K562 (cell line): ENCODE measurements around the gene TRABD2B. TPM values are rescaled to one million over a fixed set of nuclear protein-coding genes. Genes with fewer than 3 reads are reported as not detected.

Experiments
- ATAC-seq: fragments of 200-7000 bp; cut with Tn5 transposase; 3 replicates; pipeline ENCODE4 v1.9.1; 2020; ENCODE audit warnings: moderate library complexity
- BruUV-seq: library from RNA; stranded (reverse); fragments of 400-500 nt; replicated peaks from 2 replicates; lab custom pipeline; 2021; lab: Mats Ljungman, UMichigan
- CTCF ChIA-PET: fragments of 300-600 bp; formaldehyde crosslinking; extraction: SDS; loops from one replicate; lab custom pipeline; 2021; ENCODE audit warnings: low intra/inter-chr PET ratio; lab: Yijun Ruan, JAX
- POLR2A ChIA-PET: fragments of 300-600, 350-650 bp; sonication (Branson Sonifier 250); formaldehyde crosslinking; extraction: SDS; loops from one replicate; lab custom pipeline; 2021; ENCODE audit warnings: antibody characterized with exemption, inconsistent platforms; lab: Yijun Ruan, JAX
- DNase-seq, 4 experiments: peaks; one replicate each; pipeline versions ENCODE4 v3.0.0 to v3.0.0-alpha.2; 2011 to 2018; ENCODE audit warnings: low spot score in 3 of 4, mixed read lengths in 3 of 4; ENCODE audit errors: extremely low read depth in 1 of 4
- FAIRE-seq: peaks from 2 replicates; lab custom pipeline; 2011; peaks lifted over from hg19 to GRCh38; lab: Jason Lieb, UNC
- H2AFZ ChIP-seq: 2 replicates; pipeline ENCODE4 v1.6.0; 2011; ENCODE audit warnings: low read depth, low read length, control low read depth, inconsistent platforms
- H3K27ac ChIP-seq: fragments of 200-600 bp; 3 replicates; pipeline ENCODE4 v1.8.0; 2011; ENCODE audit warnings: low read depth, mild to moderate bottlenecking, control low read depth, inconsistent platforms, low read length, moderate library complexity, mixed read lengths; ENCODE audit errors: extremely low read depth
- H3K27me3 ChIP-seq, 2 experiments: fragments of 300-600 bp in 1 of 2; 2 replicates in 1 of 2; 3 replicates in 1 of 2; pipeline versions ENCODE4 v1.6.0 to v1.8.0; 2011; ENCODE audit warnings: inconsistent platforms in 2 of 2, low read length in 2 of 2, mild to moderate bottlenecking in 1 of 2, mixed read lengths in 1 of 2, moderate library complexity in 1 of 2; ENCODE audit not compliant: control insufficient read depth in 2 of 2, insufficient read depth in 2 of 2
- H3K36me3 ChIP-seq: fragments of 300-600 bp; 3 replicates; pipeline ENCODE4 v1.8.0; 2011; ENCODE audit warnings: mild to moderate bottlenecking, low read length, inconsistent platforms; ENCODE audit not compliant: control insufficient read depth, insufficient read depth
- H3K4me1 ChIP-seq, 2 experiments: fragments of 200-600 bp in 1 of 2; replicated peaks in 1 of 2; 2 replicates in 1 of 2; 3 replicates in 1 of 2; pipeline versions ENCODE4 v1.5.1 to v1.8.0; 2011; ENCODE audit warnings: inconsistent platforms in 2 of 2, low read length in 2 of 2, mild to moderate bottlenecking in 1 of 2, mixed read lengths in 1 of 2, moderate library complexity in 1 of 2; ENCODE audit not compliant: control insufficient read depth in 2 of 2, insufficient read depth in 2 of 2
- H3K4me2 ChIP-seq: 2 replicates; pipeline ENCODE4 v1.6.1; 2011; ENCODE audit warnings: low read length, control low read depth, inconsistent platforms, mixed read lengths; ENCODE audit not compliant: insufficient read depth
- H3K4me3 ChIP-seq: fragments of 200-600 bp; sonication (generic), shearing (Covaris generic); 2 replicates; pipeline ENCODE4 v1.5.1; 2016; ENCODE audit warnings: control low read depth, inconsistent platforms
- H3K79me2 ChIP-seq: fragments of 200-600 bp; 3 replicates; pipeline ENCODE4 v1.8.0; 2011; ENCODE audit warnings: low read length, inconsistent platforms; ENCODE audit not compliant: control insufficient read depth, insufficient read depth
- H3K9ac ChIP-seq, 2 experiments: 2 replicates each; pipeline versions ENCODE4 v1.6.0 to v1.6.1; 2011; ENCODE audit warnings: low read depth in 2 of 2, low read length in 2 of 2, control low read depth in 1 of 2, inconsistent platforms in 1 of 2, mild to moderate bottlenecking in 1 of 2, mixed read lengths in 1 of 2; ENCODE audit not compliant: insufficient read depth in 1 of 2
- H3K9me1 ChIP-seq: one replicate; pipeline ENCODE4 v1.6.0; 2011; ENCODE audit warnings: inconsistent platforms, mild to moderate bottlenecking, low read length, moderate library complexity; ENCODE audit not compliant: control insufficient read depth, insufficient read depth
- H3K9me3 ChIP-seq: replicated peaks from 2 replicates; pipeline ENCODE4 v1.5.1; 2011; ENCODE audit warnings: low read depth, low read length, inconsistent platforms; ENCODE audit not compliant: control insufficient read depth, insufficient read depth
- H4K20me1 ChIP-seq: replicated peaks from 2 replicates; pipeline ENCODE4 v1.6.1; 2011; ENCODE audit warnings: low read length, inconsistent platforms, mixed read lengths; ENCODE audit not compliant: control insufficient read depth, insufficient read depth
- CAMTA2 ChIP-seq: fragments of 250-450 bp; sonication (Bioruptor Pico); conservative IDR thresholded peaks from 2 replicates; pipeline ENCODE4 v1.5.1; 2022
- CEBPG ChIP-seq, 3 experiments: fragments of 200-800 bp in 1 of 3; sonication (Bioruptor generic) in 1 of 3; sonication (generic) in 1 of 3; formaldehyde crosslinking in 1 of 3; IDR thresholded peaks in 2 of 3; conservative IDR thresholded peaks in 1 of 3; 2 replicates each; pipeline versions ENCODE4 v1.6.1 to v1.8.0; 2016 to 2022; ENCODE audit warnings: missing compliant biosample characterization in 2 of 3, missing genetic modification characterization in 2 of 3, mild to moderate bottlenecking in 1 of 3, missing genetic modification reagents in 1 of 3
- MTA2 ChIP-seq: fragments of 450-650 bp; IDR thresholded peaks from 2 replicates; pipeline ENCODE4 v1.6.1; 2016; ENCODE audit warnings: low read depth
- NEUROD1 ChIP-seq: fragments of 150-350 bp; IDR thresholded peaks from 2 replicates; pipeline ENCODE4 v1.6.1; 2014; ENCODE audit warnings: borderline replicate concordance, low read length, low read depth; ENCODE audit not compliant: partially characterized antibody
- STAT5A ChIP-seq: IDR thresholded peaks from 2 replicates; pipeline ENCODE4 v1.6.1; 2012; ENCODE audit warnings: low read length, inconsistent platforms, borderline replicate concordance
- TAL1 ChIP-seq: fragments of 450-650 bp; IDR thresholded peaks from 2 replicates; pipeline ENCODE4 v1.6.1; 2016; ENCODE audit warnings: mild to moderate bottlenecking
- TBL1XR1 ChIP-seq, 2 experiments: IDR thresholded peaks; 2 replicates each; pipeline ENCODE4 v1.6.1; 2012; ENCODE audit warnings: improper control_type of control experiment in 2 of 2, low read length in 2 of 2, mild to moderate bottlenecking in 1 of 2
- XRCC4 ChIP-seq: IDR thresholded peaks from one replicate; pipeline ENCODE4 v1.6.1; 2011; ENCODE audit not compliant: insufficient read depth, insufficient read length; ENCODE audit errors: extremely low read depth
- ZC3H11A ChIP-seq: IDR thresholded peaks from 2 replicates; pipeline ENCODE4 v1.6.1; 2012; ENCODE audit warnings: low read depth, low read length, improper control_type of control experiment
- ZFP30 ChIP-seq: fragments of 250-450 bp; sonication (Bioruptor Pico); IDR thresholded peaks from 2 replicates; pipeline ENCODE4 v1.8.0; 2022; ENCODE audit warnings: moderate library complexity, mild to moderate bottlenecking, inconsistent platforms, borderline replicate concordance
- ZNF224 ChIP-seq: sonication (generic); formaldehyde crosslinking; IDR thresholded peaks from 2 replicates; pipeline ENCODE4 v1.8.0; 2022; ENCODE audit warnings: mild to moderate bottlenecking, missing genetic modification reagents
- ZNF239 ChIP-seq: fragments of 250-450 bp; sonication (Bioruptor Pico); IDR thresholded peaks from 2 replicates; pipeline ENCODE4 v1.4.0; 2020; ENCODE audit warnings: mild to moderate bottlenecking
- ZNF778 ChIP-seq: fragments of 450-650 bp; formaldehyde crosslinking; IDR thresholded peaks from 2 replicates; pipeline ENCODE4 v1.4.0; 2020; ENCODE audit warnings: mild to moderate bottlenecking, moderate library complexity
- WGBS: fragments of 100-300 bp; shearing (Covaris generic); methylation state at CpG from one replicate; pipeline ENCODE4 v1.1.6; 2016; ENCODE audit warnings: low coverage, mixed read lengths; ENCODE audit not compliant: insufficient coverage; ENCODE audit errors: missing lambda C conversion rate; 5-methylcytosine and 5-hydroxymethylcytosine counted together
- in situ Hi-C: fragments of 300-500 bp; cut with MboI; formaldehyde crosslinking; loops from 4 replicates; pipeline ENCODE4 v1.15.0; 2018; ENCODE audit warnings: inconsistent platforms, mixed read lengths
- intact Hi-C: fragments of 100-400 bp; cut with micrococcal nuclease; formaldehyde crosslinking; loops from 2 replicates; pipeline ENCODE4 v1.14.2; 2022
- polyA plus RNA-seq, 8 experiments: library from polyadenylated mRNA; depleted of rRNA in 4 of 8; stranded (reverse) in 5 of 8; unstranded in 3 of 8; fragments of >200 nt; fragmentation: Nextera tagmentation in 2 of 8; fragmentation: Illumina TruSeq in 1 of 8; extraction: Ambion mirVana in 2 of 8; extraction: Trizol in 1 of 8; gene quantifications; 2 replicates each; pipeline versions ENCODE4 v1.2.1 to v1.2.3, GENCODE V29; 2011 to 2014; ENCODE audit warnings: inconsistent platforms in 1 of 8, missing spikeins in 1 of 8
- total RNA-seq, 7 experiments: library from RNA; depleted of rRNA in 6 of 7; stranded (reverse); fragments of >200 nt in 6 of 7; fragmentation: Illumina TruSeq in 2 of 7; extraction: Trizol in 2 of 7; gene quantifications; 2 replicates each; pipeline versions ENCODE4 v1.2.1 to v1.2.3, GENCODE V29; 2011 to 2021; ENCODE audit warnings: low replicate concordance in 1 of 7
- TF ChIP-seq, protein P1 (sequence below): sonication (generic); formaldehyde crosslinking; IDR thresholded peaks from 2 replicates; pipeline ENCODE4 v1.8.0; 2023; ENCODE audit warnings: mild to moderate bottlenecking, missing genetic modification reagents
- TF ChIP-seq, protein P2 (sequence below): fragments of 250-450 bp; sonication (Bioruptor Pico); IDR thresholded peaks from 2 replicates; pipeline ENCODE4 v1.8.0; 2021; ENCODE audit warnings: moderate library complexity, mild to moderate bottlenecking, inconsistent platforms

TRABD2B gene
- total and polyA plus RNA-seq, 9 of the 15 experiments (the other 6 are each of a cell fraction or from before 2014, with no cell fraction given) = not detected

DNA sequence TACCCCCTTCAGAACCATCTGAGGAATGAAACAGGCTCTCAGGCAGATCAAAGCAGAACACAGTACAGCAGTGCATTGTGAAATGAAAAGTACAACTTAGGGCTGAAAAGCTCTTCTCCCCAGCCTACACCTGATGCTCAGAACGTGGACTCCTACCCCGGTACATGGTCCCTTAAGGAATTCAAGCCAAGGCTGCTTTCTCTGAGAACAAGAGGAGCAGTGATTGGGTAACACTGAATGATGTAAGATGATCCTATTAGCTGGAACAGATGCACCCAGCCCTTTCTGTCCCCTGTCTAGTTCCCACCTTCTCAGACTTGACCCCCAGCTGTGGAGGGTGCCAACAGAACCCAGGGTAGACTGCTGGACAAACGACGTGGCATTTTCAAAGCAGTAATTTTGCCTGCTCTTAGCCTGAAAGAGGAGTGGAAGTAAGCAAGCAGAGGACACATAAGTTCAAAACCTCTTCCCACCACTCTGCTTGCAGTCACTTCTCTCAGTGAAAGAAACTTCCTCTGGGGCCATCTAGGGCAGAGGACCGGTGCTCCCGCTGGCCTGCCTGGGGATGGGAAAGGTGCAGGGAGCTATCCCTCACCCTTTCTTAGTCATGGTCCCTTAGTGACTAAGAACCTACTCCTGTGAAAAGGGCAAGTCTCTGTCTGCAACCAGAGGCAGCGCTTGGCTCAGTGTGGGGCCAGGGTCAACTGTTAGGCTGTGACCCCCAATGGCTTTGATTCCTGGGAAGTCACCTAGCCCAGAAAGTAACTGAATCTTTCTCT lies 72.7 kb downstream of the TRABD2B start:
- intact Hi-C loops = no loop called here
- CTCF ChIA-PET = no interaction called here
- POLR2A ChIA-PET = no interaction called here

DNA sequence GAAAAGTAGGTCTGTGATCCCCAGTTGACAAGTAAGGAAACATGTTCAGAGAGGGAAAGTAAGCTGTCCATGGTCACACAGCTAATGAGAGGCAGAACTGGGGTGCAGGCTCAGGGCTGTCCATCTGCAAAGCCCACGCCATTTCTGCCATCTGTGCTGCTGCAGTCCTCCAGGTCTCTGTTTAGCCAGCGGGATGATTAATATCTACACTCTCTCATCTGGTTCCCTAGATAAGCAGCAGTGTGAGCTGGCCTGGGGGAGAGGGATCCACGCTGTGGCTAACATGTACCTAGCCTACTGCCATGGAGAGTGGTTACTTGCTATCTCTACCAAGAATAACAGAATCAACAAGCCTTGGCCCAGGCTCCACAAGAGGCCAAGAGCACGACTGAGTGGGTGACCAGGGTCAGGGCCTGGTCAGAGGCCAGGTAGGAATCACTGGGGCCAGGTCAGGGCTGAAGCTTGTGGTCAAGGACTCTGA lies 75.2 kb downstream of the TRABD2B start:
- FAIRE-seq = peak; percentile 37
- Histone ChIP-seq H3K4me2 (no peak overlapping the region), H3K9me3 (no peaks in the 10 kb centered on the region), H3K9me1 (no peaks in the 10 kb centered on the region), H3K79me2 (no peaks in the 10 kb centered on the region), H2AFZ (no peak overlapping the region), H3K27ac (no peak overlapping the region), H3K4me3 (no peak overlapping the region), H3K36me3 (no peaks in the 10 kb centered on the region), H3K27me3 (peaks cover 0 to 15% of the 10 kb centered on the region in 2 experiments; a peak in 1 of 5 replicates), H3K9ac (peak overlapping the region in 1 of 2 experiments; percentile 69; a peak in 1 of 4 replicates), H3K4me1 (peaks cover 0 to 3% of the 10 kb centered on the region in 2 experiments; a peak in 2 of 5 replicates), H4K20me1 (no peaks in the 10 kb centered on the region)
- ChIA-PET POLR2A (interaction anchor here (0.6 to 1.0 kb wide), 6 partner anchors 9 to 241 kb away, joined by 3 to 5 read pairs (median 3); no protein-coding TSS in a partner anchor), CTCF (no interaction called here)
- no TSS peak for BruUV-seq
- DNase-seq = peak; percentile 44 to 47 (median 46)
- peak; percentile 74 for ATAC-seq
- 0% methylated on average over 4 of the region's 4 CpGs for WGBS
- intact Hi-C loops (no loop called here), in situ Hi-C loops (no loop called here)
- TF ChIP-seq, protein P1, sequence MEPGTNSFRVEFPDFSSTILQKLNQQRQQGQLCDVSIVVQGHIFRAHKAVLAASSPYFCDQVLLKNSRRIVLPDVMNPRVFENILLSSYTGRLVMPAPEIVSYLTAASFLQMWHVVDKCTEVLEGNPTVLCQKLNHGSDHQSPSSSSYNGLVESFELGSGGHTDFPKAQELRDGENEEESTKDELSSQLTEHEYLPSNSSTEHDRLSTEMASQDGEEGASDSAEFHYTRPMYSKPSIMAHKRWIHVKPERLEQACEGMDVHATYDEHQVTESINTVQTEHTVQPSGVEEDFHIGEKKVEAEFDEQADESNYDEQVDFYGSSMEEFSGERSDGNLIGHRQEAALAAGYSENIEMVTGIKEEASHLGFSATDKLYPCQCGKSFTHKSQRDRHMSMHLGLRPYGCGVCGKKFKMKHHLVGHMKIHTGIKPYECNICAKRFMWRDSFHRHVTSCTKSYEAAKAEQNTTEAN (CRISPR knock-in tag) = no peak
- peak; percentile 61 for TF ChIP-seq STAT5A
- no peak for TF ChIP-seq ZNF239 (CRISPR knock-in tag)
- no peak for TF ChIP-seq ZNF778 (CRISPR knock-in tag)
- TF ChIP-seq XRCC4 = no peak
- TF ChIP-seq CAMTA2 (CRISPR knock-in tag) = no peak
- peak; percentile 86 for TF ChIP-seq TAL1
- TF ChIP-seq ZFP30 (CRISPR knock-in tag) = no peak
- TF ChIP-seq ZNF224 (CRISPR knock-in tag) = no peak
- TF ChIP-seq ZC3H11A = no peak
- TF ChIP-seq NEUROD1 = no peak
- TF ChIP-seq, protein P2, sequence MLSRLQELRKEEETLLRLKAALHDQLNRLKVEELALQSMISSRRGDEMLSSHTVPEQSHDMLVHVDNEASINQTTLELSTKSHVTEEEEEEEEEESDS (CRISPR knock-in tag) = no peak
- TF ChIP-seq MTA2 = peak; percentile 68

More for the DNA sequence above, 72.7 kb downstream of the TRABD2B start:
- no TSS peak for BruUV-seq
- Histone ChIP-seq H3K4me2 (no peak overlapping the region), H3K27ac (no peak overlapping the region), H3K9me3 (no peaks in the 10 kb centered on the region), H3K9ac (no peak overlapping the region), H3K4me3 (no peak overlapping the region), H3K27me3 (peaks cover 0 to 15% of the 10 kb centered on the region in 2 experiments; a peak in 1 of 5 replicates), H3K4me1 (peaks cover 0 to 3% of the 10 kb centered on the region in 2 experiments; a peak in 1 of 5 replicates), H4K20me1 (no peaks in the 10 kb centered on the region), H2AFZ (no peak overlapping the region), H3K36me3 (no peaks in the 10 kb centered on the region), H3K79me2 (no peaks in the 10 kb centered on the region), H3K9me1 (no peaks in the 10 kb centered on the region)
- in situ Hi-C loops = no loop called here
- TF ChIP-seq TBL1XR1 (IDR thresholded peaks at IDR 0.05; ENCODE audit: low read length in 2 of 2) (no peak), CEBPG (CRISPR knock-in tag; IDR thresholded peaks at IDR 0.05) (no peak), CEBPG (tag; conservative IDR thresholded peaks at IDR 0.05 in 1 of 2, IDR thresholded peaks at IDR 0.05 in 1 of 2) (peak in 1 of 2 experiments; percentile 21; a peak in 1 of 4 replicates)
- ATAC-seq (no peak), DNase-seq (no peak), FAIRE-seq (no peak)
- 0% methylated on average over 7 of the region's 7 CpGs for WGBS
